SIG-M5 treated with dmso at 0.1 percent for 504 hours (cell line): Measurements from ENCODE around the gene CIB2.

Source experiments
- DNase-seq: peaks from one replicate; lab custom pipeline; 2025; ENCODE audit not compliant: unreplicated experiment; lab: John Stamatoyannopoulos, UW

The CIB2 gene

GRCh38 chr15:78109156-78109555 lies 22.1 kb downstream of the CIB2 start:
- DNase-seq: no peak

- peak; percentile 87 for DNase-seq
These were observed 22.8 kb downstream of the CIB2 start for GRCh38 chr15:78108300-78109084.

GRCh38 chr15:78107471-78107870 lies 23.8 kb downstream of the CIB2 start:
- no peak for DNase-seq

DNA sequence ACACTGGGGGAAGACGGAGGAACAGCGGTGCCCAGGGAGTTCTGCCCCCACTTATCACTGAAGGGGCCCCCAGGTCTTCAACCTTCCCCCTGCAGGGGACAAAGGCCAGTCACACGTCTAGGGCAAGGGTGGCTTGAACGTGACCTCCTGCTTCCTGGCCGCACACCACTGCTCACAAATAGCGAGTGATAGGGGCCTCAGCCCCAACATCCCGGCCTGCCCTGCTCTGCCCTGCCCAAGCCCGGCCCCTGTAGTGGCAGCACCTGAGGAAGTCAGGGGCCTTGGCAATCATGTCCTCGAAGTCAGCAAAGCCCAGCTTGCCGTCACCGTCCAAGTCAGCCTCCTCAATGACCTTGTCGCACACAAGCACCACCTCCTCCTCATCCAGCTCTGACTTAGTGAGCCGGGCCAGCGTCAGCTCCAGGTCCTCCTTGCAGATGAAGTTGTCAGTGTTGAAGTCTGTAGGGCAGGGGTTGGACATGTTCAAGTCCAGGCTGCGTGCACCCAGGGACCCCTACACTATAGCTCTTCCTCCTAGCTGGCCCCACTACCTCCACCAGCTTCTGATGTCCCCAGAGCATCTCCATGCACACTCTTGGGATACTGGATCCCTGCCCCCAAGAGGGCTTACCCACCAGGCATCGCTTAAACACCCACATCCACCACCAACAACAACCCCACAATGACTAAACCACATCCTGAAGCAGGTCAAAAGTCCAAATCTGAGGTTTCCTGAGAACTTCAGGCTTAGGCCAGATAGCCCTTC lies 25.6 kb downstream of the CIB2 start:
- DNase-seq: no peak

DNA sequence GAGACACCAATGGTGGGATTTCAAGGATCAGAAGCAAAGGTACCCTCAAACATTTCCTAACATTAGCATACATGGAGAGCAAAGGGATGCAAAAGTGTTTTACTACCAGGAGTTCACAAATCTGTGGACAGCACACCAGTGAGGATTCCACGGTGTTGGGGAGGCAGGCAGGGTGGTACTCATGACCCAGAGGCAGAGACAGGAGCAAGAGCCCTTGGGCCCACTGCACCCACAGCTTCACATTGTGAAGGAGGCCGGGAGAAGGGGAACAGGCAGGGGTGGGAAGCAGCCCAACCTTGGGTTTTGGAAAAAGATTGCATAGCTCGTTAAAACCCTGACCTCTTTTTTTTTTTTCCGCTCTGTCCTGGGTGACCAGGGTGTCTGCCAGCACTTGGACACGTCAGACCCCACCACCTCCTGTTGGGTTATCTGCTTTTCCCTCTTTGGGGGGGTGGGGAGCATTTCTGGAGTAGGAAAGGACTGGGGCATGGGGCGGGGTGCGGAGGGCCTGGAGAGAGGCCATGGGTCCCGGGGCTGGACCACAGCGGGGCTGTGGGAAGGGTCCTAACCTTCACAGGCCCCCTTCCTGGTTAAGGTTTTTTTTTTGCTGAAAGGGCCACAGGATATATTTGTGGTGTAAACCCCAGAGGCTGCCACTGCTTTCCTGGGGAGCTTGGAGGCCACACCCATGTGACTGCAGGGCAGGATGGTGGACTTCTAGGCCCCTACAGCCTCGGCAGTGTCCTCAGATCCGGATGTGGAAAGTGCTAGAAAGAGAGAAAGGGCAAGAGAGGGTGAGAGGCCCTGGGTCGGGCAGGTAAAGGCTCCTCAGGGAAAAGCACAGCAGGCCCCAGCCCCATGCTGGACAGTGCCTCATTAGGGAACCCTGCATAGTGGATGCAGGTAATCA lies 26.4 kb downstream of the CIB2 start:
- no peak for DNase-seq

DNA sequence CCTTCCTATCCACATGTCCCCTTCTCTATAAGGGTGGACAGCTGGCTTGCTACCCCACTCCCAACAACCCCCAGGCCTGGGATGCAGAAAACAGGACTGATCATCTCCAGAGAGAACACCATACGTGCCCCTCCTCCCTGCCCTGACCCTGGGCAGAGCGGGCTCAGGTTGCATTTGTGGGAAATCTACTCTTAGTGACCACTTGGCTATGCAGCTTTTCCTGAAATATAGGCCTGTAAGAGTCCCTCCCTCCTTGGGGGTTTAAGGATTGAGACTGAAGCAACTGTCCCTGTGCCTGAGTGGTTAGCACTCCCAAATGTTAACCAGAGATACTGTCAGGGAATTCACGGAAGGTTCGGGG lies 27.1 kb downstream of the CIB2 start:
- DNase-seq: no peak

DNA sequence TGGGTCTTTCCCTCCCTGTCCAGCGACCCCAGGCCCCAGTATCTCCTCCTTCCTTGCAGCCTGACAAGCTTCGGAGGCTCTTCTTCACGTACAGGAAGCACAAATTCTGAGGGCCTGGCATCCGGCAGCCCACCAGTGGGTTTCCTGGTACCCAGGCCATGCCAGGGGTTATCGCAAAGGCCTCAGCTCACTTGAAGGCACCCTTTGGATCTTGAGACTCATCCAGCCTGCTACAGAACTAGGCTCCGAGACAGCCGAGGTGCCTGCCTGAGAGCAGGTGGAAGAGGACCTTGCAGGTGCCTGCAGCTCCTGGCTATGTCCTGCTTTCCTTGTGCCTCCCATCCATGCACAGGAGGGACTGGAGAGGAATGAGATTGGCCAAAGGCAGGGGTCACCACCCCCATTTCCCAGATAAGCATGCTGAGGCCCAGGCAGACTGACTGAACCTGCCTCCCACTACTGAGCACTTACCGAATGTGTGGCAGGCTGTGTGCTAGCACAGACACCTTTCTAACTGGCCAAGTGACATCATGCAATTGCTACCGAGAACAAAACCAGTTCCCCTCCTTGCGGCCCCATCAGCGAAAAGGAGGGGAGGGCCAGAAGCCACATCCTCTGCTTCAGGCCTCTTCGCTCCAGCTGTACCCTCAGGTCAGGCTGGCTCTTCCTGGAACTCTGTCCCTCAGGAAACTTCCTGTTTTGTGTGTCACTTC lies 27.7 kb downstream of the CIB2 start:
- DNase-seq: no peak

DNA sequence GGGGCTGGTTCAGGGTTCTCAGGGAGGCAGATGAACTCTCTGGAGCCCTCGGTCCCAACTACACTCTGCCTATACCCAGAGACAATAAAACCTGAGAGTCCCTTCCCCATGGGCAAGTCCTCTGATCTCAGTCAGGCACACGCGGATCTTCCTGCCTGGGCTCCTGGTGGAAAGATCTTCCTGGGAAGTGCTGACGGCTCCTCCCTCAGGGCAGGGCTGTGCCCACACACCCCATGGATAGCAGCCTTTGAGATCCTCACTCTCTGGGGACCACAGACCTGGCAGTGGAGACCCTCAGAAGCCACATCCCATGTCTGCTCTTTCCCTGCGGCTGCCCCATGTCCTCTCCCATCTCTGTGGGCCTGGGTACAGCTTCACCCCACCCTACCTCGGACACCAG lies 28.5 kb downstream of the CIB2 start:
- DNase-seq: no peak

DNA sequence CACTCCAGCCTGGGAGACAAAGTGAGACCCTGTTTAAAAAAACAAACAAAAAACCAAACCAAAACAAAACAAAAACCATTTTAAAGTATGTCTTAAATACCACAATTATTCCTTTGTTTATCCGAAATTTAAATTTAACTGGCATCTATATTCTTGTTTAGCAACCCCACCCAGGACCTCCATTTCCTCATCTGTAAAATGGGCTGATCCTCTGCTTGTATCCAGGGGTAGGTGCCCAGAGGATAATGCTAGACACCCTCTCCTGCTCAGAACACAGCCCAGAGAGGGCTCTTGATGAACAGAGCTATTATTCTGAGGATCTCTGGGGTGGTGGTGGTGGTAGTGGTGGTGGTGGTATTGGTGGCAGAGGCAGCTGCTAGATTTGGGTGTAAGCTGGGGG lies 29.0 kb downstream of the CIB2 start:
- DNase-seq: no peak

DNA sequence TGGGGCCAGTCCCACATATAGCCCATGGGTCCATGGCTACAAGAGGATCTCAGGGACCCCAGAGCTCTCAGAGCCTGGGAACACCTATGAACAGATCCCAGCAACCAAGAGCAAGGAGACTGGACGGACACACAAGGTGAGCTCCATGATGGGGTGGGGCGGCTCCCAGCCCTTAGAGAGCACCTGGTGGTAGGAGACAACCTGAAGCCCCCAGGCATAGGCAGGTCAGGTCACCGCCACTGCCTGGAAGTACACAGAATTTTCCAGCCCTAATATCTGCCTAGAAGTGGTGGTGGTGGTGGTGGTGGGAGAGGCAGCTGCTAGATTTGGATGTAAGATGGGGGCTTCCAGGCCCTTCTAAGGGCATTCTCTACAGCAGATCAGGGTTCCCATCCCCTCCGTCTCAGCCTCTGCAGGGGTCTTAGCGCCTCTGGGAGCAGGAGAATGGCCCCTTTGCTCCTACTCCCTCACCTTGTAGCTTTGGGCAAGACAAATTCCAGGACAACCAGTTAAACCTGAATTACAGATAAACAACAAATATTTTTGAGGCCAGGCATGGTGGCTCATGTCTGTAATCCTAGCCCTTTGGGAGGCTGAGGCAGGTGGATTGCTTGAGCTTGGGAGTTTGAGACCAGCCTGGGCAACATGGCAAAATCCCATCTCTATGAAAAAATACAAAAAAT lies 29.7 kb downstream of the CIB2 start:
- peak; percentile 4 for DNase-seq

GRCh38 chr15:78100886-78101285 lies 30.4 kb downstream of the CIB2 start:
- no peak for DNase-seq

DNA sequence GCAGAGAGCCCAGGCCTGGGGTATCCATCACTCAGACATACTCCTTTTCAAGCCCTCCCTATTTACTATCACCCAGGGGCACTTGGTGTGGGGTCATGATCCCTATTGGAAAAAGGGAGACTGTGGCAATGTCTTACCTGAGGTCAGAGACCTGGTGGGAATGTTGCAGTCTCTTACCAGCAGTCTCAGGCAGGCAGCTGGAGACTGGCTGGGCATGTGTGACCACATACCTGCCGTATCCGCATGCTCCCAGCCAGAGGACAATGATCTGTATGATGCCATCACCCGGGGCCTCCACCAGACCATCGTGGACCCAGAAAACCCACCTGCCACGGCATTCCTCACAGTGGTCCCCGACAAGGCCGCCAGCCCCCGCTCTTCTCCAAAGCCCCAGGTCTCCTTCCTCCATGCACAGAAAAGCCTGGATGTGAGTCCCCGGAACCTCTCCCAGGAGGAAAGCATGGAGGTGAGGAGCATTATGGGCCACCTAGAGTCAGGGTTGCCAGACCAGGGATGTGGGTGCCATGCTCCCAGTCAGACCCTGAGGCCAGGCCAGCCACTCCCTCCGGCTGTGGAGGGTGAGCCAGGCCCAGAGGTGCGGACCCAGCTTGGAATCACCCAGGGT lies 33.0 kb downstream of the CIB2 start:
- no peak for DNase-seq

- DNase-seq: no peak
These were observed 33.6 kb downstream of the CIB2 start for GRCh38 chr15:78097667-78098066.

GRCh38 chr15:78093242-78094020 lies 37.8 kb downstream of the CIB2 start:
- no peak for DNase-seq

DNA sequence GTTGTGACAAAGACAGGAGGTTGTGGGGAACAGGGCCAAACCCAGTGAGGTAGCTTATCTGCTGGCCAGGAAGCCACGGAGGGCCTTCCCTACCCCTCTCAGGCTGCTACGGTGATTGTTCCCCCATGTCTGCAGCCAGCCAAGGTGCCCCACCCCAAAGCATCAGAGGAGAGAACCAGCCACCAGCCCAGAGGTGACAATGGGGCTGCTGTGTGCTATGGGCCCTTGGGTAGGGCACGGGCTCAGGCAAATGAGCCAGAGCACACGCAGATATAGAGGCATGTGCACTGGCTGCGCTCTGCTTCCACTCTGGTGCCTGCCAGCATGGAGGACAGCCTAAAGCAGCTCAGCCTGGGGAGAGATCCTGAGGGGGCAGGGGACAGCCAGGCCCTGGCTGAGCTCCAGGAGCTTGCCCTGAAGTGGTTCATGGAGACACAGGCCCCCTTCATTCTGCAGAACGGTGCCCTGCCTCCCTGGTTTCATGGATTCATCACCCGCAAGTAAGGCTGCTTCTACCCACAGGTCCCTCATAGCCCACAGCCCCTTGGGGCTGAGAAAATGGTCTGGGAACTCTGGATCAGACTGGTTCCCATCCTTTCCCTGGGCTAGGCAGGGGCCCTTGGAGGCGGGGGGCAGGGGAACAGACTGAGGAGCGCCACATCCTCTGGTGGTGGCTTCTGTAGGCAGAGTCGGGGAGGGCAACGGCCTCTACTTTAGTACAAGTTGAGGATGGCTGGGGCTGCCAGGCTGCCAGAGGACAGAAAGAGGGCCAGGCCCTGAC lies 38.8 kb downstream of the CIB2 start, which contains the start of gene SH2D7:
TSS of gene SH2D7 (plus strand) at position 301 of the 781 bp plus-strand sequence. CDS start at position 325, 24 bp downstream.
- no peak for DNase-seq

- no peak for DNase-seq
These were observed 40.7 kb downstream of the CIB2 start for GRCh38 chr15:78090422-78091063.

DNA sequence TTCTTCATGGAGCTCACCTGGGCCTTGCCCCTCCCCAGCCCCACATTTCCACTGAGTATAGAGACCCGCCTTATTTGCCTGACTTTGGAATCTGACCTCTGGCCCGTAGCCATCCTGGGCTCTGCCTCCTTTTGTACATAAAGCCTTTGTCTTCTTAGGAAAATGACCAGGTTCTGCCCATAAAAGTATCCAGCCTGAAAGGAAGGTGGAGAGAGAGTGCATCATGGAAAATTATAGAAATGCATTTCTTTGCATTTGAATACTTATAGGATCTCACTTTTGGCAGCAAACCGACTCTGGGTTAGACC lies 42.5 kb downstream of the CIB2 start:
- DNase-seq: no peak
